PC-3 (cell line): ENCODE results near the gene LELP1. TPM values are rescaled to one million over a fixed set of nuclear protein-coding genes. Genes with fewer than 3 reads are reported as not detected.

Source experiments
- ATAC-seq: fragments of 200-7000 bp; cut with Tn5 transposase; 2 replicates; pipeline ENCODE4 v1.9.1; 2020; ENCODE audit warnings: mild to moderate bottlenecking, moderate library complexity
- BruUV-seq: library from RNA; stranded (reverse); fragments of 400-500 nt; replicated peaks from 2 replicates; lab custom pipeline; 2021; lab: Mats Ljungman, UMichigan
- CTCF ChIA-PET: fragments of 300-600 bp; sonication (Branson Sonifier 250); formaldehyde crosslinking; loops from one replicate; lab custom pipeline; 2022; ENCODE audit warnings: antibody characterized with exemption; lab: Charles Lee
- POLR2A ChIA-PET: fragments of 300-600 bp; sonication (Branson Sonifier 250); formaldehyde crosslinking; loops from one replicate; lab custom pipeline; 2022; ENCODE audit warnings: antibody characterized with exemption; ENCODE audit not compliant: unreplicated experiment; lab: Charles Lee
- DNase-seq: peaks from one replicate; pipeline ENCODE4 v3.0.0-alpha.2; 2015
- H2AFZ ChIP-seq: fragments of 300-600 bp; sonication (generic); 2 replicates; pipeline ENCODE4 v1.6.0; 2016; ENCODE audit warnings: antibody characterized with exemption, low read length
- H3F3A ChIP-seq: fragments of 300-600 bp; sonication (generic); one replicate; pipeline ENCODE4 v1.6.0; 2017; ENCODE audit warnings: antibody characterized with exemption, low read length, control low read depth, mild to moderate bottlenecking; ENCODE audit not compliant: unreplicated experiment
- H3K27ac ChIP-seq: fragments of 300-600 bp; sonication (generic); 2 replicates; pipeline ENCODE4 v1.5.1; 2016; ENCODE audit warnings: mild to moderate bottlenecking, low read length
- H3K27me3 ChIP-seq: fragments of 300-600 bp; sonication (generic); 2 replicates; pipeline ENCODE4 v1.6.1; 2016; ENCODE audit warnings: low read length, mixed read lengths
- H3K36me3 ChIP-seq: fragments of 300-600 bp; sonication (generic); 2 replicates; pipeline ENCODE4 v1.6.1; 2016; ENCODE audit warnings: low read depth, mixed run types, low read length, mixed read lengths
- H3K4me1 ChIP-seq: fragments of 300-600 bp; sonication (generic); 2 replicates; pipeline ENCODE4 v1.5.1; 2016; ENCODE audit warnings: low read length; ENCODE audit not compliant: insufficient read depth
- H3K4me2 ChIP-seq: fragments of 300-600 bp; sonication (generic); 2 replicates; pipeline ENCODE4 v1.6.0; 2016; ENCODE audit warnings: low read length
- H3K4me3 ChIP-seq: fragments of 300-600 bp; sonication (generic); 2 replicates; pipeline ENCODE4 v1.5.1; 2016; ENCODE audit warnings: mild to moderate bottlenecking, low read length, mixed read lengths
- H3K79me2 ChIP-seq: fragments of 300-600 bp; sonication (generic); 2 replicates; pipeline ENCODE4 v1.6.1; 2017; ENCODE audit warnings: low read length, mixed read lengths
- H3K9ac ChIP-seq: fragments of 300-600 bp; sonication (generic); 2 replicates; pipeline ENCODE4 v1.6.0; 2016; ENCODE audit warnings: mild to moderate bottlenecking, low read length
- H3K9me2 ChIP-seq: fragments of 300-600 bp; sonication (generic); replicated peaks from 2 replicates; pipeline ENCODE4 v1.6.1; 2016; ENCODE audit warnings: mixed run types, low read length, mixed read lengths
- H3K9me3 ChIP-seq: fragments of 300-600 bp; sonication (generic); 2 replicates; pipeline ENCODE4 v1.6.1; 2016; ENCODE audit warnings: low read length, mixed read lengths
- H4K20me1 ChIP-seq: fragments of 300-600 bp; sonication (generic); 2 replicates; pipeline ENCODE4 v1.6.1; 2016; ENCODE audit warnings: low read length, mixed read lengths
- EZH2 ChIP-seq: fragments of 300-600 bp; sonication (generic); IDR thresholded peaks from one replicate; pipeline ENCODE4 v1.6.1; 2017; ENCODE audit warnings: antibody characterized with exemption, mild to moderate bottlenecking, low read length; ENCODE audit not compliant: unreplicated experiment
- EZH2phosphoT487 ChIP-seq: fragments of 300-600 bp; sonication (generic); IDR thresholded peaks from 2 replicates; pipeline ENCODE4 v1.6.1; 2018; ENCODE audit warnings: mild to moderate bottlenecking, antibody characterized with exemption, low read length, borderline replicate concordance
- intact Hi-C: fragments of 100-400 bp; cut with micrococcal nuclease; formaldehyde crosslinking; loops from 2 replicates; pipeline ENCODE4 v1.9.0; 2023
- total RNA-seq: library from RNA; depleted of rRNA; stranded (reverse); fragments of >200 nt; gene quantifications from 2 replicates; pipeline ENCODE4 v1.2.3, GENCODE V29; 2014
- TF ChIP-seq, protein P1 (sequence below): fragments of 300-600 bp; sonication (generic); conservative IDR thresholded peaks from 2 replicates; pipeline ENCODE4 v1.5.1; 2017; ENCODE audit warnings: antibody characterized with exemption, low read depth, mild to moderate bottlenecking, low read length

LELP1 gene
- total RNA-seq, 1 experiment from 2014 or later, result not detected

DNA sequence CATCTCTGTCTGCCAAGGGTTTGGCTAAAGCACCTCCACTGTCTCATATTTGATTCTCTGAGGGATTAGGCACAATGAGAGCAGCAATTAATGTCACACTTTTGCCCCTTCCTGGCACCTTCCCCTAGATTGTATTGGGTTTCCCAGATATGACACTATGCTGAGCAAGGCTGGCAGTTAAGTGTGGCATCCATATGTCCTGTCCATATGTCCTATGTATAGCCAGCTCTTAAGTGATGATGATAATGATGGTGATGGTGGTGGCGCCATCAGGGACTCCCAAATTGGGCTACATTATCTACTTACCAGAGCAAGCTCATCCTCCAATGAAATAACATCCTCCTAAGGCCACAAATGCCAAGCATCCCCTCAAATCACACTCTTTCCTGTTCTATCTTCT, 42.8 kb downstream of the LELP1 start:
- POLR2A ChIA-PET, result no interaction called here
- no peaks in the 10 kb centered on the region for H3K79me2 ChIP-seq
- H3K9ac ChIP-seq, result no peak overlapping the region
- H3K9me2 ChIP-seq, result no peaks in the 10 kb centered on the region
- peaks cover 35% of the 10 kb centered on the region for H3K27me3 ChIP-seq
- H3K4me3 ChIP-seq, result no peak overlapping the region
- DNase-seq, result no peak
- no peak overlapping the region for H3K27ac ChIP-seq
- no peaks in the 10 kb centered on the region for H3F3A ChIP-seq
- intact Hi-C loops, result no loop called here
- H3K4me2 ChIP-seq, result no peak overlapping the region
- no TSS peak for BruUV-seq
- no peaks in the 10 kb centered on the region for H3K4me1 ChIP-seq
- H3K9me3 ChIP-seq, result no peaks in the 10 kb centered on the region
- CTCF ChIA-PET, result no interaction called here
- no peaks in the 10 kb centered on the region for H3K36me3 ChIP-seq
- no peak for TF ChIP-seq EZH2
- TF ChIP-seq, protein P1, sequence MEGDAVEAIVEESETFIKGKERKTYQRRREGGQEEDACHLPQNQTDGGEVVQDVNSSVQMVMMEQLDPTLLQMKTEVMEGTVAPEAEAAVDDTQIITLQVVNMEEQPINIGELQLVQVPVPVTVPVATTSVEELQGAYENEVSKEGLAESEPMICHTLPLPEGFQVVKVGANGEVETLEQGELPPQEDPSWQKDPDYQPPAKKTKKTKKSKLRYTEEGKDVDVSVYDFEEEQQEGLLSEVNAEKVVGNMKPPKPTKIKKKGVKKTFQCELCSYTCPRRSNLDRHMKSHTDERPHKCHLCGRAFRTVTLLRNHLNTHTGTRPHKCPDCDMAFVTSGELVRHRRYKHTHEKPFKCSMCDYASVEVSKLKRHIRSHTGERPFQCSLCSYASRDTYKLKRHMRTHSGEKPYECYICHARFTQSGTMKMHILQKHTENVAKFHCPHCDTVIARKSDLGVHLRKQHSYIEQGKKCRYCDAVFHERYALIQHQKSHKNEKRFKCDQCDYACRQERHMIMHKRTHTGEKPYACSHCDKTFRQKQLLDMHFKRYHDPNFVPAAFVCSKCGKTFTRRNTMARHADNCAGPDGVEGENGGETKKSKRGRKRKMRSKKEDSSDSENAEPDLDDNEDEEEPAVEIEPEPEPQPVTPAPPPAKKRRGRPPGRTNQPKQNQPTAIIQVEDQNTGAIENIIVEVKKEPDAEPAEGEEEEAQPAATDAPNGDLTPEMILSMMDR, result no peak
- TF ChIP-seq EZH2phosphoT487, result no peak
- no peak for ATAC-seq
- H4K20me1 ChIP-seq, result no peaks in the 10 kb centered on the region
- H2AFZ ChIP-seq, result no peak overlapping the region

GRCh38 chr1:153246825-153247224, 43.6 kb downstream of the LELP1 start:
- intact Hi-C loops, result no loop called here
- CTCF ChIA-PET, result no interaction called here

More at GRCh38 chr1:153246825-153247224, 43.6 kb downstream of the LELP1 start:
- H3K4me1 ChIP-seq, result no peaks in the 10 kb centered on the region
- no peak overlapping the region for H3K27ac ChIP-seq
- no peak overlapping the region for H2AFZ ChIP-seq
- H3K9ac ChIP-seq, result no peak overlapping the region
- no peaks in the 10 kb centered on the region for H3K79me2 ChIP-seq
- DNase-seq (no peak), ATAC-seq (no peak)
- TF ChIP-seq EZH2phosphoT487 (no peak), EZH2 (no peak)
- TF ChIP-seq, protein P1, result no peak
- no peaks in the 10 kb centered on the region for H3K36me3 ChIP-seq
- no TSS peak for BruUV-seq
- H3K9me2 ChIP-seq, result no peaks in the 10 kb centered on the region
- H4K20me1 ChIP-seq, result no peaks in the 10 kb centered on the region
- peaks cover 37% of the 10 kb centered on the region for H3K27me3 ChIP-seq
- H3F3A ChIP-seq, result no peaks in the 10 kb centered on the region
- no peaks in the 10 kb centered on the region for H3K9me3 ChIP-seq
- H3K4me2 ChIP-seq, result no peak overlapping the region
- POLR2A ChIA-PET, result no interaction called here
- H3K4me3 ChIP-seq, result no peak overlapping the region
